ENCODE data around the gene PTPRK. TPM values are rescaled to one million over a fixed set of nuclear protein-coding genes. Genes with fewer than 3 reads are reported as not detected.

The PTPRK gene
- total and polyA plus RNA-seq, 8 donors: 57.0 to 90.4 (median 78.6) TPM

DNA sequence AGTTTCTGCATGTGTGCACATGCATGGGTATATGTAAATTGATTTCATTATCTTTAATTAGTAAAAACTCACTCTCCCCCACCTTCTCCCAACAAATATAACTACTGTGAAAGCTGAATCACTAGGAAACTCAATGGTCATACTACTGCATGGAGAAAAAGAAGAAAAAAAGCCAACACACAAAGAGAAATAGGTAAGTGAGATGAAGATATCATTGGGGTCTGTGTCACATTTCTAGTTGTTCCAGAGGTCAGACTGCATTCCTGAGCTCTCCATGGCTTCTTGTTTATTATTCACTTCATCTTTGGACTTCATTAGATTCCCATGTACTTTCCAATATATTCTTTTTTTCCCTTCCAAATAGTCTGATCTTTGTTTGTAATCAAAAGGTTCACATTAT, 98.2 kb downstream of the PTPRK start:
- peaks cover 0 to 10% of the 10 kb centered on the region in 2 donors for H3K9me3 ChIP-seq
- H3K36me3 ChIP-seq: no peaks in the 10 kb centered on the region
- TF ChIP-seq, protein P1, sequence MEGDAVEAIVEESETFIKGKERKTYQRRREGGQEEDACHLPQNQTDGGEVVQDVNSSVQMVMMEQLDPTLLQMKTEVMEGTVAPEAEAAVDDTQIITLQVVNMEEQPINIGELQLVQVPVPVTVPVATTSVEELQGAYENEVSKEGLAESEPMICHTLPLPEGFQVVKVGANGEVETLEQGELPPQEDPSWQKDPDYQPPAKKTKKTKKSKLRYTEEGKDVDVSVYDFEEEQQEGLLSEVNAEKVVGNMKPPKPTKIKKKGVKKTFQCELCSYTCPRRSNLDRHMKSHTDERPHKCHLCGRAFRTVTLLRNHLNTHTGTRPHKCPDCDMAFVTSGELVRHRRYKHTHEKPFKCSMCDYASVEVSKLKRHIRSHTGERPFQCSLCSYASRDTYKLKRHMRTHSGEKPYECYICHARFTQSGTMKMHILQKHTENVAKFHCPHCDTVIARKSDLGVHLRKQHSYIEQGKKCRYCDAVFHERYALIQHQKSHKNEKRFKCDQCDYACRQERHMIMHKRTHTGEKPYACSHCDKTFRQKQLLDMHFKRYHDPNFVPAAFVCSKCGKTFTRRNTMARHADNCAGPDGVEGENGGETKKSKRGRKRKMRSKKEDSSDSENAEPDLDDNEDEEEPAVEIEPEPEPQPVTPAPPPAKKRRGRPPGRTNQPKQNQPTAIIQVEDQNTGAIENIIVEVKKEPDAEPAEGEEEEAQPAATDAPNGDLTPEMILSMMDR (IDR thresholded peaks at IDR 0.05): no peak
- no peak overlapping the region for H3K4me3 ChIP-seq
- no peak for DNase-seq
- intact Hi-C loops (cut with DNase I): no loop called here
- no peak for ATAC-seq
- no peaks in the 10 kb centered on the region for H3K27me3 ChIP-seq
- H3K27ac ChIP-seq: no peak overlapping the region
- no peaks in the 10 kb centered on the region for H3K4me1 ChIP-seq

DNA sequence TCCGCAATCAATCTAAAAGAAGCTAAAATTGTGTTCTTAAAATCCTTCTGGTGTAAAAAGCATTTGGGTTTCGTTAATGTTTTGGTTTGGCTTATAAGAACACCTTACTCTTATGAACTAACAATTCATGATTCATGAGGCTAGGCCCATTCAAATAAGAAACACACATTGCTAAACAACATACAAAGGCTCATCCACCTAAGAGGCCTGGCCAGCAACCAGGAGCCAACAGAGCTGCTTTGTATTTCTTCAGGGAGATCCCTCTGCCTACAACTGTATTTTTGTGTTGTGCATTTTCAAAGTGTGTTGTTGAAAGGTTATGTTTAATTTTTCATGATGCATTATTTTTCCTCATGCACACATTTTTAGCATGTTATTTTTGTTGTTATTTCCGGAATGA, 98.6 kb downstream of the PTPRK start:
- no peak for DNase-seq
- Histone ChIP-seq H3K27ac (no peak overlapping the region), H3K27me3 (no peaks in the 10 kb centered on the region), H3K4me3 (no peak overlapping the region), H3K4me1 (no peaks in the 10 kb centered on the region), H3K36me3 (no peaks in the 10 kb centered on the region), H3K9me3 (peaks cover 0 to 10% of the 10 kb centered on the region in 2 donors)
- intact Hi-C loops (cut with DNase I): no loop called here
- TF ChIP-seq, protein P1 (IDR thresholded peaks at IDR 0.05): no peak
- peak; percentile 46 for ATAC-seq

DNA sequence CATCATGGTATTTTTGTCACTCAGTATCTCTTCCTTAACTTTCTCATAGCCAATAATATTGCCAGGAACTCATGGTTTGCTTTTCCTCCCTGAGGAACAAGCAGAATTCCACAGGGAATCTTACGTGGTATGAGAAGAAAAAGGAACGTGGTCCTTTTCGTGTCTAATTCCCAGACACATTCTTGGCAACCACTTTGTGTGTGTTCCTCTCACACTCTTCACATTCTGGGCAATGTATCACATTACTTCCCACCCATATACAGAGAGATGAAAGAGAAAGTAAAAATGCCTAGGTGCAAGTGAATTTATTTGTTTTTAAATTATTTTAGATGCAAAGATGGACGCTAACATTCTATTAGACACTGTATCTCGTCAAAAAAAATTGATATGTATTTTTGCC, 102.7 kb downstream of the PTPRK start:
- no peaks in the 10 kb centered on the region for H3K27me3 ChIP-seq
- H3K36me3 ChIP-seq: no peaks in the 10 kb centered on the region
- peak; percentile 41 for ATAC-seq
- TF ChIP-seq, protein P1 (IDR thresholded peaks at IDR 0.05): no peak
- no peaks in the 10 kb centered on the region for H3K4me1 ChIP-seq
- no peak overlapping the region for H3K4me3 ChIP-seq
- no peak for DNase-seq
- no peak overlapping the region for H3K27ac ChIP-seq
- peaks cover 0 to 10% of the 10 kb centered on the region in 2 donors for H3K9me3 ChIP-seq
- intact Hi-C loops (cut with DNase I): no loop called here

DNA sequence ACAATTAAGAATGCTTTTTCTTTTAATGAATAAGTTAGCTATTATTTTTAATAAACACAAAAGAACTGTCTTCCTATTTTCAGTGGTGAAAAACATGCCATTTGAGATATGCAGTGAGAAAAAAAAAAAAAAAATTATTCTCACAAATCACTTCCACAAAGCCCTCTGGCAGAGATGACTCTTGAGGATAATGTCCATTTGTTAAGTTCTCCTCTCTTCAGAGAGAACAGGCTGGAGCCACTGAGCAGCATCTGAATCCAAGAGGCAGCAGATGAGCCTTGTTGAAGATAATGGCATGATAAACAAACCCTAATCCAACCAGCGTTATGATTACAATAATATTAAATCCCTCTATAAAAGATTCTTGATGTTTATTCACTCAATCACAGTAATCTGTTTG, 105.0 kb downstream of the PTPRK start:
- H3K4me1 ChIP-seq: no peaks in the 10 kb centered on the region
- TF ChIP-seq, protein P1 (IDR thresholded peaks at IDR 0.05): no peak
- peaks cover 0 to 10% of the 10 kb centered on the region in 2 donors for H3K9me3 ChIP-seq
- no peaks in the 10 kb centered on the region for H3K27me3 ChIP-seq
- ATAC-seq (no peak), DNase-seq (no peak)
- intact Hi-C loops (cut with DNase I): no loop called here
- H3K27ac ChIP-seq: no peak overlapping the region
- H3K36me3 ChIP-seq: no peaks in the 10 kb centered on the region
- H3K4me3 ChIP-seq: no peak overlapping the region

DNA sequence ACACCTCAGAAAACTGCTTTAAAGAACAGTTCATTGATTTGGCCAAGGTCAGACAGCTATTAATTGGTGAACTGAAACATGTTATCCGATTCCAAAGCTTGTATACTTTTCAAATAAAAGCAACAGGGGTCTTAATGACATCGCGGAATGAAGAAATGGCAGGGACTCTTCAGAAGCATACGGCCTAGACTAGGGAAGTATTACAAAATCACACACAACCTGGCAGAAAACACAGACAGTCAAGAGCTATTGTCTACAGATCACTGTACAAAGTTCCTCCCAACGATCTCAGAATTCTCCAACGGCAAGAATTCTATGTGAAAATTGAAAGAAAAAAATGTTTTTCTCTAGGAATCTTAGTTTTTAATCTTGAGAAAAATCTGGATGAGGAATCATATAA, 105.5 kb downstream of the PTPRK start:
- Histone ChIP-seq H3K27me3 (no peaks in the 10 kb centered on the region), H3K27ac (no peak overlapping the region), H3K4me3 (no peak overlapping the region), H3K36me3 (no peaks in the 10 kb centered on the region), H3K4me1 (no peaks in the 10 kb centered on the region), H3K9me3 (peaks cover 0 to 10% of the 10 kb centered on the region in 2 donors)
- ATAC-seq (no peak), DNase-seq (no peak)
- TF ChIP-seq, protein P1 (IDR thresholded peaks at IDR 0.05): no peak
- intact Hi-C loops (cut with DNase I): no loop called here

All from left lung (tissue), 10 donors.